A204.1 (cell line): Measurements from ENCODE around the gene RELL1.
"Not testable (repeated sequence)": the region's sequence is repeated elsewhere in the genome, so short reads cannot be mapped to it uniquely, and the experiment has no call there.

Source experiments
- FAIRE-seq: peaks from 2 replicates; lab custom pipeline; 2012; peaks lifted over from hg19 to GRCh38; lab: Jason Lieb, UNC

Gene RELL1

DNA sequence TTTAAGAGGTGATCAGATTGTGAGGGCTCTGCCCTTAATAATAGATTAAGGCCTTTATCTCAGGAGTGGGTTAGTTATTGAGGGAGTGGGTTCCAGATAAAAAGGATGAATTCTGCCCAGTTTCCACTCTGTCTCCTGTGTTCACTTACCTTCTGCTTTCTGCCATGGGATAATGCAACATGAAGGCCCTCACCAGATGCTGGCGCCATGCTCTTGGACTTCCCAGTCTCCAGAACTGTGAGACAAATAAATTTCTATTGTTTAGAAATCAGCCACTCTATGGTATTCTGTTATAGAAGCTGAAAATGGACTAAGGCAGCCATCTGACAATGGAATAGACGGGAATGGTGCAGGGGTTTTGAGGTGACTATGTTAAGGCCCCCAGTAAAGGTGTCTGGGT is 6.9 kb upstream of the RELL1 start:
- FAIRE-seq = no peak

DNA sequence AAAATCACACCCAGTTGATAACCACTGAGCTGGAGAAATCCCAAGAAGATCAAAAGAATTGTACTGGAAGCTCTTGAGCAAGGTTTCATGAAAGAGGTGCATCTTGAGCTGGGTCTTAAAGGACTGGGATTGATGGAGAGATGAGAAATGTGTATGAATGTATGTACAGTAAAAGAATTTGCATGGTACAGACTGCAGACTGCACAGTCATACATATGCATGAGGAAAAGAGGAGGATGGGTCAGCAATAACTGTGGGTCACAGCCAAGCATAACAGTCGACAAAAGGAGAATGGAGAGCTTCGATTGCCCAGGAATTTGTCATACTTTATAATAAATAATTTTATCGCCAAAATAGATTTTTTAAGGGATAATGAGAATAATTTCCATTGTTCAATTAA is 4.8 kb upstream of the RELL1 start:
- no peak for FAIRE-seq

DNA sequence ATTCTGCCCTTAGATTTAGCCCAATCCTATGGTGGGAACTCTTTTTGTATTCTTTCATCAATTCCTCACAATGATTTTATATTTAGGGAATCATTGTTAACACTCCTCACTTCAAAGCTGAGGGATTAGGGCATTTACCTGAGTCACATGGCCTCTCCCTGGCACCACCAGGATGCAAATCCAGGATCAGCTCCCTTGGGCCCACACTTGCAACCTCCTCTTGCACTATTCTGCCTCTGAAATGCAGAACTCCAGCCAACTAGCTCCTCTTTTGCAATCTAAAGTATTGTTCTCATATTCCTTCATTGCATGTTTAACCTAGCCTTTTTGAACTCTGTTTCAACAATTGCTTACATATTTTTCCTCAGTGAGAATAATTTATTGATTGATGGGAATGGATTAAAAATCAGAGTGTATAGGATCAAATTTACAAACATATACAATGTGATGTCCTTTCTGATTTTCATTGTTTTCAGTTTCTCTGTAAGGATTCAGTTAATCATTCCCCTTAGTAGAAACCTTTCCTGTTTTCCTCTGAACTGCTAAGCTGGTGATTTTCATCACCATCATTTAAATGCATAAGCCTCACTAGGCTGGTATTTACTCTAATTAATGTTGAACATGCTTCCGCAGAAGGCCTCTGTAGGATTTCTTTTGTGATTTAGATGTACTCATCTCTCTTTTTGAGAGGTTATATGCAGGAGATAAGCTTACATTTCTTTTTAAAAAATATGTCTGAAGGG is 3.3 kb upstream of the RELL1 start:
- no peak for FAIRE-seq

DNA sequence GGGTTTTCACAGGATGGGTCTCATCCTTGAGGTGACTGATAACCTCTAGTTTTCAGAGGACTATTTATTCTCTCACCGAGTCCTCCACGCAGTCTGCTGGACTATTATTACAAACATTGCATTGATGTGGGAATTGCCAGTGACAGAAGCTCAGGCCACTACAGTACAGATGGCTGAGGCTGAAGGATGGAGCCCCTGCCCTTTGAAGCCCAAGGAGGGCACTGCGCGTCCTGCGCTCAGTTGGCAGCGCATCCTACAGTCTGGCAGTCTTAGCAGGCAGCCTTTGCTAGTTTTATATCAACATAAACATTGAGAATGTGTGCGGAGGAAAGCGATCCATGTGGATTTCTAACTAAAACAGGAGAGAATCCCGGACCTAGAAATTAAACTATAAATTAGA is 1.5 kb upstream of the RELL1 start:
- FAIRE-seq = no peak

DNA sequence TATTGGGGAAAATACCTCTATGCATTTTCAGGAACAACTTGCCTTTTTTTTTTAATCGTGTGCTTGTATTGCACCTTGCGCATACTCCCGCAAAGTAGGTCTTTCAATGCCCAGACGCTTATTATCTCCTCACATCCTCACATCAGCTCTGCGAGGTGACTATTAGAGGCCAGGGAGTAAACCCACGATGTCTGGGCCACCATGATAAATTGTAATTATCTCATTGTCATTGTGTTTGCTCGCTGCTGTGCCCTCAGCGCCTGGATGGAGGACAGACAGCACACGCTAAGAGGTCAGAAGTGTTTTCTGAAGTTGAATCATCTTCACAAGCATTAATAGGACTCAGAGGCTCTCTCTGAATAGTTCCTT is 1.0 kb upstream of the RELL1 start:
- no peak for FAIRE-seq

DNA sequence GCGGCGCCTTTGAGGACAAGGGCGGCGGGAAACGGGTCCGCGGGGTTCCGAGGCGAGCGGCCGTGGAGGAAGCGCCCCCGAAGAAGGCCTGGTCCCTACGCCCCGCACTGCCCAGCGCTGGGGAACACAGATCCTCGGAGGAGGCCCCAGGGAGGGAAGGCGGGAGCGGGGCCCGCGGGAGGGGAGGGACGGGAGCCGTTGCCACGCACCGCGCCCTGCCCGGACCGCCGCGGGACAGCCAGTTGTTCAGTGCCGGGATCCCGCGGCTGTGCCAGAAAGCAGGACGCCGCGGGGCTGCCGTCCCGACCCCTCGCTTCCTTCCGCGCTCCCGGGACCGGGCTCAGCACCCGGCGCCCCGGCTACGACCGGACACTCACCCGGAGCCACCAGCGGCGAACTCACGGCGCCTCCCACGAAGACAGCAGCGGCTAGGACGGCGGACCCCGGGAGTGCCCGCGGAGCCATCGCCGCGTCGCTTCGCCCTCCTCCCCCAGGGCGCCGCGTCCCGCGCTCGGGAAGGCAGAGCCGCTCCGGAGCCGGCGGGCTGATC is 278 bp downstream of the RELL1 start:
- no peak for FAIRE-seq

DNA sequence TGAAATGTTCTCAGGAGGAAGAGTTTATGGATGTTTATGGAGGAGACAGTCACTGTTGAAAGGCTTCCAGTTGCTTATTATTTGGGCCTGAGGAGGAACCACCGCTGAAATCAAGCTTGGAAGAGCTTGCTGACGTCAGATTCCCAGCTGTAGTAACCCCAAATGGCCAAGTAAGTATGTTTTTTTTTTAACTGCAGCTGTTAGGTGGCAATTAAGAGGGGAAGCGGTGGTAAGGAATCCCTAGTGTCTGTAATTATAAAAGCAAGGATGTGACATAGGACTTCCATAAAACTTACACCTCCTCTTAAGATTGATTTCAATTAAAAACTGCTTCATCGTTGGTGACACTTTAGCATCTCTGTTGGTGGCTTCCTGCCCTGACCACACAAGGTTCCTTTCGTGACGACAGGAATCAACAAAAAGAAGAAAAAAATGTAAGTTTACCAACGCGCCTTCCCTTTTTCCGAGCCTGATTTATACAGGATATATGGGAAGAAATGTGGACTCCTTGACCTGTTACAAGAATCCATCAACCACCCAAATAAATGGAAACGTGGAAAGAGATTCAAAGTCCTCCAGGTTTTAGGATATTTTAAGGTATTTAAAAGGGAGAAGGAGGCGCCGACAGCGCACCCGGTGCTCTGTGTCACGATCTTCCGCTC is 884 bp downstream of the RELL1 start:
- FAIRE-seq = no peak

DNA sequence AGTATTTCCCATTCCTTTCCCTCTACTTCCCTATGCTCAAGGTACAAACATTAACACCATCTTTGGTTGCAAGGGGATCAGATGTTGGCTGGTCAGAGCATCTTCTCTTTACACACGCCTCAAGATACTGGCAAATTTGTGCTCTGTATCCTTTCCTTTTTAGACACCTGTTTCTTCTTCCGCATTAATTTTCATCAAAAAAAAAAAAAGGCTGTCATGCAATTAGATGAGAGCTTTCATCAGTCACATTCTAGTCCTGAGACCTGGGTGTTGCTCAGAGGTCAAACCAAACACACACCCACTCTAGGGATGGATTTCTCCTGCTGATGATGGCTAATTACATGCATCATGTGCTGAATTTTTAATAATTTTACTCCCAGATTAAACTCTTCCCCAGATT is 2.0 kb downstream of the RELL1 start:
- no peak for FAIRE-seq

DNA sequence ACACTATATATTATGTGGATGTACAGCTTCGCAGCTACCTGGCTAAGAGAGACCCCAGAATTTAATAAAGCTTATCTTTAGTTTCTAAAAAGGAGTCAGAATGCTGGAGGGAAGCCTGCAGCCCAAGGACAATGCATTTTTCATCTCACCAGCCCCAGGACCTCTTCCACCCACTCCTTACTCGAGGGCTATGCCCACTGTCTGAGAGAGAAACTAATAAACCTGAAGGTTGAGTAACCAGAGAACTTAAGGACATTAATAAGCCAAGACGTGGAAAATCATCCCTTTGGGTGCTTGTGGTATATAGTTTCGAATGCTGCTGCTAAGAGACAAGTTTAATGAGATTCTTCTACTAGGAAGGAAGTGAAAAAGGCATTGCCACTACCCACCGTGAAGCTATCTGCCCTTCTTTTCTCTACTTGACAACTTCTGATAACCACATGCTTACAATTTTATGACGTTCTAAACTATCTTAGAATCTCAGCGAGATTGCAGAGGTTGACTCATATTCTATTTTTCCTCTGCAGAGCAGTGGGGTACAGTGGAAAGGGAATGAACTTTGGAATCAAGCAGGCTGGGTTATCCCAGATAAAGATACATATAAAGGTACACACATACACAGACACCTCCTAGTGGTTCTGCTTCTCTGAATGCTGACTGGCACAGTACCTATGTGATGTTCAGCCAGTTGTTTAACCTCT is 3.3 kb downstream of the RELL1 start:
- FAIRE-seq = no peak

DNA sequence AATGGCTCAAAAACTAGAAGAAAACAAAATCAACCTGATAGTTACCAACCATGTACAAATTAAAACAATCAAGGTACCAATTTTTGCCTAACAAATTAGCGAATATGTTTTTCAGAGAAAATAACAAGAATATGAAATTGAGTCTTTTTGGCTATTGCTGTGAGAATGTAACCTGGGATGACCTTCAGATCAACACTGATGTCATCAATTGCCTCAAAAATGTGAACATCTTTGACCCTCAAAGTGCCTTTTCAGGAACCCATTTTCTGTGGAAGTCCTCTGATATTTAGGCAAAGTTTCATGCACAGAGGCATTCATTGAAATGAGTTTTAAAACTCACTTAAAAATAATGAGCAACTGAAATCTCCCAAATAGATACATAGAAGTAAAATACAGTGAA is 6.1 kb downstream of the RELL1 start:
- FAIRE-seq = no peak

DNA sequence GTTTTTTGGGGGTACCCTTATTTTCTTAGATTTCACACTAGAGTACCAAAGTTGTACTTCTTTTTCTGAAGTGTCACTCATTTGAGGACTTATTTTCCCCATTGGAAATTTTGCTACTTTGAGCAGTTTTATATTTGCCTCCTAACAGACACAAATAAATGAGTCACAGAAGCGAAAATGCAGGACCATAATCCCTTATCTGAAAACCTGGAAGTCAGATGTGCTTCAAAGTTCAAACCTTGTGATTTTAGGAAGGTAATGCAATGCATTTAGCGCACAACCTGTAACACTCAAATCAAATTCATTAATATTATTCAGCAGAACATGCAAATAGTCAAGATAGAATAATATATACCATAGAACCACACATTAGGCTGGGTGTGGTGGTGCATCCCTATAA is 6.9 kb downstream of the RELL1 start:
- FAIRE-seq = no peak

DNA sequence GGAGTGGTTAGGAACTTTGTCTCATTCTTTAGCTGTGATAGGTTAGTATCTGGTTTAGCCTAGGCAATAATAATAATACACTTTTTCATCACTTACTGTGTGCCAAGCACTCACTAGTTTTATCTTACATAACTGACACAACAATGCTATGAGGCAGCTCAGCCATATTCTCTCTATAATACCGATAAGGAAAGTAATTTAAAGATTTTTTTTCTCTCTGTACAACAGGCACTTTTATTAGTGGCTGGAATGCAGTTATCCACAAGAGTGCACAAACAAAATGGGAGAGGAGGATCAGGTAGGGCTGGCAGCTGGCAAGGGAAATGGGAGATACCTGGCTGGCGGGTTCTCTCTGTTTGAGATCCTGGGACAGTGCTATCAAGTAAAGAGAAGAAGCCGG is 7.6 kb downstream of the RELL1 start:
- no peak for FAIRE-seq

DNA sequence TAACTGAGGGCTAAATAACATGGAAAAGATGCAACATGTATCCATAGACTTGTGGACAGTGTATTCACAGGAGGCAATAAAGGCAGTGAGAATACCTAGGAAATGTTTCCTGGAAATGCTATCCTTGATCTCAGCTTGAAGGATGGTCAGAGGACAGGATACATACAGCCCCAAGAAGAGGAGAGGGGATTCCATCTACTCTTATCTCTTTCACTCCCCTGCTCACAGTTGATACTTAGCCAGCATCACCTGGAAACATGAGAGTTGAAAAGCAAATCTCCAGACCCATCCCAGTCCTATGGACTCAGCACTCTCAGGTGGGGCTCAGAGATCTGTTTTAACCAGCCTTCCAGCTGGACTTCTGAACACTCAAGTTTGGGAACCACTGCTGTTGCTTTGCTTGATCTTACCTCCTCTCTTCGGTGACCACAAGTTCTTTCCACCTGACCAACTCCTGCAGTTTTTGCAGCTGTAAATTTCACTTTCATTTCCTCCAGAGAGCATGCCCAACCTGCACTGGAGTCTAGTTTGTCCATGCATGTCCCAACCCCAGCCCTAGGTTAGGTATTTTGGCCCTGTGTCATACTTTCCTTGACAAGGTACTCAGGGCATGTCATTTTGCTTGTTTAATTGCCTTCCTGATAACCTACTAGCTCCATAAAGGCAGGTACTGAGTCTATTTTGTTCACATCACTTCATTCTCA is 10.4 kb downstream of the RELL1 start:
- FAIRE-seq = no peak

DNA sequence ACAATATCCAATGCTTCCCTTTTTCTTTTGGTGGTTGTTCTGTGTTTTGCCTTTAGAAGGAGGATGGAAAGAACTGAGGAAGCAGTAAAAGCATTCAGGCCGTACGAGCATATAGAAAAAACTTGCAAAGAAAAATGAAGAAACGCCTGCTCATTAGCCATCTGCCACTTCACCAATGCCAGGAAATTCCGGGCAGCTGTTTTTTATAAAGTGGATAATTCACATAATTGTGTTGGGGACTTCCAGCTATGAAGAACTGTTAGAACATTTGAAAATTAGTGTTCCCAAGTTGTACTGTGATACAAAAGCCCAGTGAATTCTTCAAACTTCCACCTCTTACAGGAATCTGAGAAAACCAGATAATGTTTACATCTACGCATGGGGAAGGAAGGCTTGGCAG is 11.7 kb downstream of the RELL1 start:
- no peak for FAIRE-seq

DNA sequence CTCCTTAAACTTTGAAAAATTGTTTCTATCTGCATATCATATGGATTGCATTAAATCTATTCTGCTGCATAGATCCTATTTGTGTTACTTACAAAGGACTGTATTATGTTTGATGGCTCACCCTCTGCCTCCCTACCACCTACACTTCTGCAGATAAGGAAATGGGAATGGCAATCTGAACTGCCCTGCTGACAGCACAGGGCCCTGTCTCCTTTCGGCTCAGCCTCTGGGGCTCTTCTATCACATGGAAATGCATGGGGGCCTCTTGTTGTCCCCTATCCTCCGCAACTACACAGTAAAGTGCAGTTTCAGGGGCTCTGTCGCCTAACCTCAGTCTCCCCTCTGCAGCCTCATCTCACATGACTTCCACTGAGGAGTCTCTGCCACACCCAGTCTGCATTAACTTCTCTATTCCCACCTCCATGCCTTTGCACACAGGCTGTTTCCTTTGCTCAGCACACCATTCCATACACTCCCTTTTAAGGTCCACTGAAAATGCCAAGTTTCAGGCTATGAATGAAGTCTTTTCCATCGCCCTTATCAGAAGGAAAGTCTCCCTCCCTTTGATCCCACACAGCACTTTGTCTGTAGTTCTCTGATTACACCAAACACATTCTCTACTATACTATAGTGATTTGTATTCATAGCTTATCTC is 12.5 kb downstream of the RELL1 start:
- FAIRE-seq = no peak

DNA sequence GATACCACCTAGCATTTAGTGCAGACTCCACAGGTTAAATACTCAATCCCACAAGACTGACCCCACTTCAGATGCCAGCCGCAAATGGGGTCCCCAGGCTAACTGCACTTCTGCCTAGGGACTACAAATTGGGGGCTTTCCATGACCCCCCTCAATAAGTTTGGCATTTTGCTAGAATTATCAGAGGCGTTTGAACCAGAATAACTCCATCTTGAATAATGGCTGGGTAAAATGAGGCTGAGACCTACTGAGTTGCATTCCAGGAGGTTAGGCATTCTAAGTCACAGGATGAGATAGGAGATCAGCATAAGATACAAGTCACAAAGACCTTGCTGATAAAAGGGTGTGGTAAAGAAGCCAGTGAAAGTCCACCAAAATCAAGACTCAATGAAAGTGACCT is 15.1 kb downstream of the RELL1 start:
- no peak for FAIRE-seq

DNA sequence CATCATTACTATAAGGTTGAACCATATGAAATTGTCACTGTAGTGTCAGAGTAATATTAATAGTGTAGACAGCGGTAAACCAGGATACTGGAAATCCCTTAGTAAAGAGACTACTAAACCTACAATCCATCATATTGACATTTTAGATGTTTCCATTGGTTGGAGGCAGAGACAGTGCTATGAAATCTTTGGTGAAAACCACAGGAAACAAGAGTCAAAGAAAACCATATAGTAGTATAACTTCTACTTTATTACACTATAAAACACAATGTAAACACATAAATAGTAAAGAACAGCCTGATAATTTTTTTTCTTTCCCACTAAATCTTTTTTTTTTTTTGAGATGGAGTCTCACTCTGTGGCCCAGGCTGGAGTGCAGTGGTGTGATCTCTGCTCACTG is 15.9 kb downstream of the RELL1 start:
- no peak for FAIRE-seq

DNA sequence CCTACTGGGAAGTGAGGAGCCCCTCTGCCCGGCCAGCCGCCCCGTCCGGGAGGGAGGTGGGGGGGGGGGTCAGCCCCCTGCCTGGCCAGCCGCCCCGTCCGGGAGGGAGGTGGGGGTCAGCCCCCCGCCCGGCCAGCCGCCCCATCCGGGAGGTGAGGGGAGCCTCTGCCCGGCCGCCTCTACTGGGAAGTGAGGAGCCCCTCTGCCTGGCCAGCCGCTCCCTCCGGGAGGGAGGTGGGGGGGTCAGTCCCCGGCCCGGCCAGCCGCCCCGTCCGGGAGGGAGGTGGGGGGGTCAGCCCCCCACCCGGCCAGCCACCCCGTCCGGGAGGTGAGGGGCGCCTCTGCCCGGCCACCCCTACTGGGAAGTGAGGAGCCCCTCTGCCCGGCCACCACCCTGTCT is 17.1 kb downstream of the RELL1 start:
- FAIRE-seq = not testable (repeated sequence)

DNA sequence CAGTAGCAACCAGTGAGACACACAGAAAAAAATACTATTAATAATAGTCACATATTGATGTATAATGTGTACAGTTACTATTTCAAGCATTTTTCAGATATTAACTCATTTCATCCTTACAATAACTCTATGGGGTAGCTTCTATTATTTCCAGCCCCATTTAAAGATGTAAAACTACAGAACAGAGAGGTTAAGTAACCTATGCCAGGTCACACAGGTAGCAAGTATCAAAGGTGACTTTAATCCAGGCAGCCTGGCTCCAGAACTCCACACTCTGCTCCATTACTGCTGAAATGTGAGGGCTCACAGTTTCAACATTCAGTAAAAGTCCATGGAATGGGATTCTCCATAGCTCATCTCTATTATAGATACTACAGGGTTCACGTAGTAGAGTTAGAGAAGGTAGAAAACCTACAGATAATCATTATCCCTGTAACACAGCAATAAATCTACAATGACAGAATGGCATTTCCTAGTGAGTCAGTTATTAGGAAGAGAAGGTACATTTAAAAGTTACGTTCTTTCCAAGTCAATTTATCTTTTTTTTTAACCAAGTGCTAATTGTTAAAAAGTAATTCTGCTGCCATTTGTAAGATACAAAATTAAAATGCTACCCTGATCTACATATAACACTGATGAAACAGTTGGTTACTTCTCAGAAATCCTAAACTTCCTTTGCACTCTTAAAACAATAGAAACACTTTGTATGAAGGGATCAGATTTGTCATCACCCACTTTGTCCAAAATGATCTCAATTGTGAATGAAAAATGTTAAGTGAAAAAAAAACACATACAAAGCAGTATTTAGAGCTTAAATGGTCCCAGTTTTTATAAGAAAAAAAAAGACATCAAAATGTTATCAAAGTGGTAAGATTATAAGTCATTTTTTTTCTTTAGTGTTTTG is 18.7 kb downstream of the RELL1 start:
- FAIRE-seq = no peak

DNA sequence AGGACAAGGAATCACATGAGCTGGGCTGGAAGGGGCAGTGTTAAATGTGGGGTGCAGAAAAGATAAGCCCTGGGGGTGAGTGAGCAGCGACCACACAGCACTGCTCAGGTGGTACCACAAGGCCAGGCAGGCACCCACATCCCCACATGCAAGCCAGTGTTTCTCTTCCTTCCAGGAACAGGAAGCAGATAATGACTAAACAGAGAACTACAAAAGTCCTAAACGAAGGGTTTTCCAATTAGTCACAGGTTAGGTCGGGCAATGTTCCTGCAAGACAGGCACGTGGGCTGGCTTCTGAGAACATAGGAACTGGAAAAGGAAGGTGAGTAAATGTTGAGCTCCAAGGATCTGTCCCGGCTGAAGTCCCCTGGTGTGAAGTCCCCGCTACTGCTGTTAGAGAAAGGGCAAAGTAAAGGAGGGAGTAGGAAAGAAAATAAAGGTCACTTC is 19.5 kb downstream of the RELL1 start:
- FAIRE-seq = no peak
